Left renal pelvis (tissue), 4 donors: ENCODE measurements around the gene FBXW11. TPM values are rescaled to one million over a fixed set of nuclear protein-coding genes. Genes with fewer than 3 reads are reported as not detected.
"Not testable (repeated sequence)": the region's sequence is repeated elsewhere in the genome, so short reads cannot be mapped to it uniquely, and the experiment has no call there.

Experiments
- DNase-seq, 4 donors: peaks; one replicate each; pipeline ENCODE4 v3.0.0-alpha.2; 2013; ENCODE audit warnings: low read depth in 4 of 4, low spot score in 3 of 4
- polyA plus RNA-seq, 4 donors: library from polyadenylated mRNA; unstranded; fragments of 120-200 nt; gene quantifications; one replicate each; pipeline ENCODE4 v1.2.1, GENCODE V29; 2013; ENCODE audit not compliant: insufficient read length in 4 of 4

Gene FBXW11
- polyA plus RNA-seq, 4 donors, result 51.8 to 62.2 (median 55.3) TPM

GRCh38 chr5:171956314-171956713 is 50.1 kb downstream of the FBXW11 start:
- DNase-seq, result no peak

DNA sequence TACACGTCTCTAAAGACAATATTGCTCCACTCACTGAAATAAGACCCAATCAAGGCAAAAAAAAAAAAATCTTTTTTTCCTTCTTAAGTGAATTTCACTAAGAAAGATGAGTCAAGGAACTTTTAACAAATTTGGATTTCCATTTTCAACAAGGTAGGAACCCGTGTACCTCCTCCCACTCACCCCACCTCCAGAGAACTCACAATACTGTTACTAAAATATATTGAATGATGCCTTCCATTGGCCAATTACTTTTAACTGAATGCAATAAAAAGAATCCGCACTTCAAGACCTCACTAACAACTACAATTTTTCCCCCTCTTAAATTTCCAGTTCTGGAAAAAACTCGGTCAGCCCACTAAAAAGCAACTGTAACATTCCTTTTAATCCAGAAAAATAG is 50.7 kb downstream of the FBXW11 start:
- DNase-seq, result no peak

- DNase-seq, result no peak
Measured at GRCh38 chr5:171954721-171955120, 51.7 kb downstream of the FBXW11 start.

DNA sequence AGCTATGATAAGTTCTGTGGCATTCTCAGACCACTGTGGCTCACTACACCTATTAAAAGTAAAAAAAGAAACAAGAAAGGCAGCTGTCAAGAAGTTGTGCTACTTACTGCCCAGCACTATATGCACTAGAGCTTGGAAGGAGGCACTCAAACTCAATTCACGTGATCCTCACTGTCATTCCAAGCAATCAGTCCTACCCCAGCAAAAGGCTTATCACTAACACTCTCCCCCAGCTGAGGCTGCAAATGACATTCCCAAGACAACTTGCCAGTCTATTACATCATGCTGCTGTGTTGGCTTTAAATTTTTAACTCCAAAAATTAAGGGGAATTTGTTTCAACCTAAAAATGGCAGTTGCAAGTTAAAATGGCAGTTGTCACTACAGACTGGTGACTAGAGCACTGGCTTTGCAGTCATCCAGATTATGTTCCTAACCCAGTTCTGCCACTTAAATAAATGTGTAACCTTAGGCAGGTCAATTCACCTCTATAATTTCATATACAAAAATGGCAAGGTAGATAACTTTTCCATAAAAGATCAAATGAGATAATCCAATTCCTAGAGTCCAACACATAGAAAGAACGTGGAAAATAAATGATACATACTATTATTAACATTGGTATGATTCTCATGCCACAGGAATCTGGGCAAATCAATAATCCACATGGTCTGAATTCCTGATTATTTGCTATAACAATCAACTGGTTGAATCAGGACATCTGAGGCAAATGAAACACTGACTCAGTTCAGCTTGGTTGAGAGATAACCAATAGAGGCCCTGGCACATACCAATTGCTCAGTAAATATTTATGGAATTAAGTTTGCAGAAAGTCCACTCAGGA is 52.4 kb downstream of the FBXW11 start:
- no peak for DNase-seq

- no peak for DNase-seq
Measured at GRCh38 chr5:171952021-171952420, 54.4 kb downstream of the FBXW11 start.

DNA sequence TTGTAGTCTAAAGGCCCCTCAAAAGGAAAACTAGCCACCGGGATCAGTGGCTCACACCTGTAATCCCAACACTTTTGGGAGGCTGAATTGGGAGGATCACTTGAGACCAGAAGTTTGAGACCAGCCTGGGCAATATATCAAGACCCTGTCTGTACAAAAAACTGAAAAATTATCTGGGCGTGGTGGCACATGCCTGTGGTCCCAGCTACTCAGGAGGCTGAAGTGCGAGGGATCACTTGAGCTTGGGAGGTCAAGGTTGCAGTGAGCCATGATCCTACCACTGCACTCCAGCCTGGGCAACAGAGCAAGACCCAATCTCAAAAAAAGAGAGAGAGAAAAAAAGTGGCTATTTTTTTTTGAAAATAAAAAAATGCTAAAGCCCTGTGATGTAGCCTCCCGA is 55.2 kb downstream of the FBXW11 start:
- no peak for DNase-seq

DNA sequence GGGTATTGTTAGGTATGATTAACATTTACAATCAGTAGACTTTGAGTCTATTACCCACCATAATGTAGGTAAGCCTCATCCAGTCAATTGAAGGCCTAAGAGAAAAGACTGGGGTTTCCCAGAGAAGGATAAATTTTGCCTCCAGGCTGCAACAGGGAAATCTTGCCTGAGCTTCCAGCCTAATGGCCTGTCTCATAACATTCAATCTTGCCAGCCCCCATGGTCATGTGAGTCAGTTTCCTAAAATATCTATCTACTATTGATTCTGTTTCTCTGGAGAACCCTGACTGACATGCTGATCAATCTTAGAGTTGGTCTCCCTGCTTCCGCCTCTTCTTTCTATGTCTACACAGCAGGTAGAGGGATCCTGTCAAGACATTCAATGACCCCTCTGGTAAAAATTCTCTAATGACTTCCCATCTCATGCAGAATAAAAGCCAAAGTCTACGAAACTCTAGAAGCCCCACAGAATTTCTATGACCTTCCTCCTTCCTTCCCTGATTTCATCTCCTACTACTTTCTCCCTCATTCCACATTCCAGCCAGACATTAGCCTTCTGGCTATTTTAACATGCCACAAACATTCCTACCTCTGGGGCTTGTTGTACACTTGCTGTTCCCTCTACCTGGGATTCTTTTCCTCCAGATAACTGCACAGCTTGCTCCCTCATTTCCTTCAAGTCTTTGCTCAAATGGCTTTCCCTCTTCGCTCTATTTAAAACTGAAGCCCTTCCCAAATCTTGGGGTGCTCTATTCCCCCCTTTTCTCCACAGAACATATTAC is 60.2 kb downstream of the FBXW11 start:
- no peak for DNase-seq

- no peak for DNase-seq
Measured at GRCh38 chr5:171945476-171945875, 61.0 kb downstream of the FBXW11 start.

GRCh38 chr5:171945066-171945465 is 61.4 kb downstream of the FBXW11 start:
- no peak for DNase-seq

GRCh38 chr5:171942112-171942516 is 64.3 kb downstream of the FBXW11 start:
- DNase-seq, result not testable (repeated sequence)

DNA sequence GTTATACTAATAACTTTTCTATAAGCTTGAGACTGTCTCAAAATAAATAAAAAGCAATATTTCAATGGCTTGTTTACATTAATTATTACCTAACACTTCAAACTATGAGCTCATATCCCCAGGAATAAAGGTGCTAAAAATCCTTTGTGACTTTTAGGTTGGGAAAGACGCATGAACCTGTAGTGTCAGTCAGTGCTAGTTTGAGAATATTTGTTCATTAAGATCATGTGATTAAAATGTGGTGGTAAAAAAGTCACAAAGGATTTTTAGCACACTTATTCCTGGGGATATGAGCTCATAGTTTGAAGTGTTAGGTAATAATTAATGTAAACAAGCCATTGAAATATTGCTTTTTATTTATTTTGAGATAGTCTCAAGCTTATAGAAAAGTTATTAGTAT is 64.8 kb downstream of the FBXW11 start:
- not testable (repeated sequence) for DNase-seq

DNA sequence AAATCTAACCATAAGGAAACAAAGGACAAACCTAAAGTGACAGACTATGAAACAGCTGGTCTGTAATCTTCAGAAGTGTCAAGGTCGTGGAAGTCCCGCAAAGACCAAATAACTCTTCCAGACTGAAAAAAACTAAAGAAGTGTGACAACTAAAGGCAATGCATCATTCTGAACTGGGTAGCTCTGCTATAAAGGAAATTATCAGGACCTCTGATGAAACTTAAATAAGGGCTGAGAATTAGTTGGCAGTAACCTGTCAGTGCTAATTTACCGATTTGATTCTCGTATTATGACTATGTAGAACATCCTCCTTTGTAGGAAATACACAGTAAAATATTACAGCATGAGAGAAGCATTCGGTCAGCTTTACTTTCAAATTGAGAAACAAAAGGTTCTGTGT is 65.2 kb downstream of the FBXW11 start:
- not testable (repeated sequence) for DNase-seq

- no peak for DNase-seq
Measured at GRCh38 chr5:171939951-171940350, 66.5 kb downstream of the FBXW11 start.

DNA sequence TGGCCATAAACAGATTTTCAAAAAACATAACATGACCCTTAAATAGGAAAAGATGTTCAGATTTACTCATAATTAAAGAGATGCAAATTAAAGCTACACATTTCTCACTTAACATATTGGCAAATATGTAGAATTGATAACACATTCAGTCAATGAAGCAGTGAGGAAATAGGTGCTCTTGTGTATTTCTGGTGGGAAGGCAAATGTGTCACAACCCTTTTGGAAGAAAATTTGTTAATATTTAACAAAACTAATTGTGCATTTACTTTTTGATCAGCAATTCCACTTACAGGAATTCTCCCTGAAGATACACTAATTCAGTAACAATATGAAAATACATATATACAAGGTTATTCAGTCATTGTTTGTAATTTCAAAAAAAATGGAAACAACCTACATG is 68.1 kb downstream of the FBXW11 start:
- DNase-seq, result no peak

DNA sequence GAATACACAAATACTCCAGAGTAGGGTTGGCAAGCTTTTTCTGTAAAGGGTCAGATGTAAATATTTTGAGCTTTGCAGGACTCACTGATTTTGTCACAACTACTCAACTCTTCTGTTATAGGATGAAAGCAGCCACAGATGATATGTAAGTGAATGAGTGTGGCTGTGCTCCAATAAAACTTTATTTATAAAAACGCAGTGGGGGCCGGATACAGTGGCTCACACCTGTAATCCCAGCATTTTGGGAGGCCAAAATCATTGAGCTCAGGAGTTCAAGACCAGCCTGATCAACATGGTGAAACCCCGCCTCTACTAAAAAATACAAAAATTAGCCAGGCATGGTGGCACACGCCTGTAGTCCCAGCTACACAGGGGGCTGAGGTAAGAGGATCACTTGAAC is 69.1 kb downstream of the FBXW11 start:
- DNase-seq, result no peak

GRCh38 chr5:171934586-171934985 is 71.9 kb downstream of the FBXW11 start:
- DNase-seq, result no peak

GRCh38 chr5:171931163-171931562 is 75.3 kb downstream of the FBXW11 start:
- DNase-seq, result no peak

DNA sequence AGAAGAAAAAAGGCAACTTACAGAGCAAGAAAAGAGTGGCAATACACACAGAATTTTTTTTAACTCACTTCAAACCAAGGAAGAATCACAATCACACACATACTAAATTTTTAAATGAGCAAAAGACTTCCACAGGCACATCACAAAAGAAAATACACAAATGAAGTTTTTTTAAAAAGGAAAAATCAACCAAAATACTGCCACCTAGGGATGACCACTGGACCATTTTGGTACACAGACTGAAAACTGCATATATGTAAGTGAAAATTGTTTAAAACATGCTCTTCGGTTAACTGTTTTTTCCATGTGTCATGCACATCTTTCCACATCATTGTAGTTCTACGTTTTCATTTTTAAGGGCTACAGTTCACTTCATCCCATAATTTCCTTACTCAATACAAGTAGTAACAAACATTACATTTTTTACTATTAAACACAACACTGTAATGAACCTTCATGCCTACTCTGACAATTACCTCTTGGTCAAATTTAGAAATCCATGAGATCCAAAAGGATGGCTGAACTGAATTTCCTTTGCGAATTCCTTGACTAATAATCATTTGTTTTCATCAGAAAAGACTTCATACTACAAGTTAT is 79.0 kb downstream of the FBXW11 start:
- DNase-seq, result no peak

DNA sequence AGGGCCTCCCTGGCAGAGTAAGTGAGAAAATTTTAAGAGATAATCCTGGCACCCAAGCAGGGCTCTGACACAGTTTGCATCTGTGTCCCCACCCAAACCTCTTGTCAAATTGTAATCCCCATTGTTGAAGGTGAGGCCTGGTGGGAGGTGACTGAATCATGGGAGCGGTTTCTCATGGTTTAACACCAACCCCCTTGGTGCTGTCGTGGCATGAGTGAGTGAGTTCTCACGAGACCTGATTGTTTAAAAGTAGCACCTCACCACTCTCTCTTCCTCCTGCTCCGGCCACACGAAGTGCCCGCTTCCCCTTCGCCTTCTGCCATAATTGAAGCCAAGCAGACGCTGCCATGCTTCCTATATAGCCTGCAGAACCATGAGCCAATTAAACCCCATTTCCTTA is 80.1 kb downstream of the FBXW11 start:
- DNase-seq, result no peak

DNA sequence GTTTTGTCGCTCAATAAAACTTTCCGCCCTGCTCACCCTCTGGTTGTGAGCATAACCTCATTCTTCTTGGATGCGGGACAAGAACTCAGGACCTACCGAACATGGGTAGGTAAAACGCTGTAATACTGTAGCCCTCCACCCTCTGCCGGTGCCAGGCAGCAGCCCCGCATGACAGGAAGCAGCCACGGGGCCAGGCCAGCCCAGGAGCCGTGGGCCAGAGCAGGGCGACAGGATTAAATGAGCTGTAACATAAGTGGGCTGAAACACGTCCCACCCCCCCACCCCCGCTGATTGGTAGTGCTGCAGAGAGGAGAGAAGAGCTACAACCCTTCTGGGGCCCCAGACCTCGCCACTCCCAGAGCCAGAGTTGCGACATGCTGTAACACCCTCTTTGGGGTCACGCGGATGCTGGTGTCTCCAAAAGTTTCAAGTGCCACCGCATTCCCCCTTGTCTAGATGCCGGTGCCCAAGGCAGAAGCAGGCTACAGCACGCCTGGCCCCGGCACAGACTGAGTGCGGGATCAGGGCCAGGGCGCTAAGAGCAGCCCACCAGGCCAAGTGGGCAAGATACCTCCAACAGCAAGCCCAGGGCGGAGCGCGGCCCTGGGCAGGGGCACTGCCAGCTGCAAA is 81.8 kb downstream of the FBXW11 start:
- DNase-seq, result no peak

DNA sequence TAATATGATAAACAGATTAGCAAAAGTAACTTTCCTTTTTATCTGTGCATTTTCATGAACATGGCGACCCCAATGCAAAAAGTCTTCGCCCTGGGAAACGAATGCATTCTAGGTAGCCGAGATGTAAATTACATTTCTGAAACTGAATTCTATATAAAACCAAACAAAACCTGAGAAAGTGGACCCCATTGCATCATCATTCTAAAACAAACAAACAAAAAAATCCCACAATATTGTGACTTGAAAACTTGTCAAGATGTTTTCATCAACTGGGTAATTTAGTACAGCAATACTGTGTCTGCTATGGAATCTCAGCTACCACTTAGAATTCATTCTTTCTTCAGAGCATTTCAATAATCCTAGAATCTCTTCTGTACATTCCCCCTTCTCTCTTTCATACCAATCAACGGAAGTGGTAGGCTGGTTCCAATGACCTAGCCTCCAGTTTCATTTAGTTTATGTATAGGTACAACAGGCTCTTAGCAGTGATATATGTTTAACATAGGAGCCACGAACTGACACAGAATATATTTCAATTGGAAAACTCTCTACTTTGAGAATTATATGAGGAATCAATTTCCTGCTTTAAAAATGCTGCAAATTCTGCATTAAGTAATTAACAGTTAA is 85.6 kb downstream of the FBXW11 start:
- DNase-seq, result no peak
